ENCODE data around the gene C9orf78.

GRCh38 chr9:129869585-129870501 is 34.8 kb upstream of the C9orf78 start:
- TF ChIP-seq POLR2AphosphoS5 (IDR thresholded peaks at IDR 0.05) (no peak), CTCF (IDR thresholded peaks at IDR 0.05) (no peak), POLR2A (IDR thresholded peaks at IDR 0.05) (no peak)
